Measurements from ENCODE around the gene ADAMTS19. TPM values are rescaled to one million over a fixed set of nuclear protein-coding genes. Genes with fewer than 3 reads are reported as not detected.

Gene ADAMTS19
- total and polyA plus RNA-seq, 9 of the 15 experiments (the other 6 are each of a cell fraction or from before 2014, with no cell fraction given) = not detected

- WGBS (ENCODE audit: insufficient coverage, low coverage, missing lambda C conversion rate) = 2% methylated on average over 6 of the region's 6 CpGs
- Histone ChIP-seq H3K9me3 (replicated peaks; ENCODE audit: control insufficient read depth, insufficient read depth, low read depth, low read length) (no peaks in the 10 kb centered on the region), H3K4me2 (ENCODE audit: insufficient read depth, low read length) (no peak overlapping the region), H3K9me1 (ENCODE audit: control insufficient read depth, insufficient read depth, low read length) (no peaks in the 10 kb centered on the region), H3K4me1 (replicated peaks in 1 of 2; ENCODE audit: control insufficient read depth in 2 of 2, insufficient read depth in 2 of 2, low read length in 2 of 2) (no peaks in the 10 kb centered on the region), H3K36me3 (ENCODE audit: control insufficient read depth, insufficient read depth, low read length) (no peaks in the 10 kb centered on the region), H3K27ac (ENCODE audit: extremely low read depth, low read depth, low read length) (no peak overlapping the region), H3K27me3 (ENCODE audit: control insufficient read depth in 2 of 2, insufficient read depth in 2 of 2, low read length in 2 of 2) (no peaks in the 10 kb centered on the region), H4K20me1 (replicated peaks; ENCODE audit: control insufficient read depth, insufficient read depth, low read length) (no peaks in the 10 kb centered on the region), H3K79me2 (ENCODE audit: control insufficient read depth, insufficient read depth, low read length) (no peaks in the 10 kb centered on the region), H2AFZ (ENCODE audit: low read depth, low read length) (no peak overlapping the region), H3K4me3 (no peak overlapping the region), H3K9ac (ENCODE audit: insufficient read depth in 1 of 2, low read depth in 2 of 2, low read length in 2 of 2) (no peak overlapping the region)
- DNase-seq (ENCODE audit: extremely low read depth in 1 of 4, low spot score in 3 of 4) = no peak
- intact Hi-C loops (cut with micrococcal nuclease) = loop anchor here (1.0 to 5.0 kb wide), 4 partner anchors 596 to 1891 kb away; no protein-coding TSS in a partner anchor
- in situ Hi-C loops (cut with MboI) = loop anchor here (25.0 kb wide), 1 partner anchor 1906 kb away; no protein-coding TSS in a partner anchor
- no peak for FAIRE-seq
- no peak for TF ChIP-seq BDP1 (IDR thresholded peaks at IDR 0.05; ENCODE audit: insufficient read depth, insufficient read length)
- TF ChIP-seq RBM22 (IDR thresholded peaks at IDR 0.05; ENCODE audit: low read depth, low read length, poor library complexity, severe bottlenecking) = no peak
- no peak for TF ChIP-seq RCOR1 (IDR thresholded peaks at IDR 0.05; ENCODE audit: borderline replicate concordance in 1 of 2, low read depth in 2 of 2, low read length in 2 of 2)
- TF ChIP-seq ZNF584 (CRISPR knock-in tag; IDR thresholded peaks at IDR 0.05; ENCODE audit: low read depth) = no peak
- no peak for TF ChIP-seq PCBP2 (IDR thresholded peaks at IDR 0.05; ENCODE audit: low read depth, low read length, poor library complexity, severe bottlenecking)
- TF ChIP-seq ZC3H8 (IDR thresholded peaks at IDR 0.05) = no peak
- TF ChIP-seq MTF1 (CRISPR knock-in tag; IDR thresholded peaks at IDR 0.05; ENCODE audit: borderline replicate concordance) = no peak
- TF ChIP-seq RNF219 (CRISPR knock-in tag; IDR thresholded peaks at IDR 0.05) = no peak
- no peak for TF ChIP-seq CCAR2 (IDR thresholded peaks at IDR 0.05; ENCODE audit: low read depth, low read length)
- CTCF ChIA-PET (ENCODE audit: low intra/inter-chr PET ratio) = interaction anchor here (1.0 to 2.7 kb wide), 3 partner anchors 84 to 1555 kb away, joined by 3 to 21 read pairs (median 17); no protein-coding TSS in a partner anchor
- no TSS peak for BruUV-seq (replicated peaks)
- POLR2A ChIA-PET = no interaction called here
- no peak for ATAC-seq
Observed at GRCh38 chr5:129768735-129769134, 308.6 kb downstream of the ADAMTS19 start.

Data from K562 (cell line).